Activated T-cell treated with anti-CD3 and anti-CD28 coated beads, Interleukin-2, amount 50 U/mL, for 4 hours (primary cell): ENCODE results near the gene MSRB1. TPM values are rescaled to one million over a fixed set of nuclear protein-coding genes. Genes with fewer than 3 reads are reported as not detected.

Experiments
- ATAC-seq, 2 donors: fragments of 200-7000 bp; cut with Tn5 transposase; one replicate each; pipeline ENCODE4 v1.10.0; 2021
- DNase-seq: peaks from one replicate; pipeline ENCODE4 v3.0.0-alpha.2; 2020
- H3K27me3 Mint-ChIP-seq: one replicate; pipeline ENCODE4 v1.8.0; 2021; ENCODE audit warnings: low read depth, mixed read lengths
- H3K36me3 Mint-ChIP-seq: one replicate; pipeline ENCODE4 v1.8.0; 2022; ENCODE audit warnings: mixed read lengths; ENCODE audit not compliant: insufficient read depth
- H3K4me1 Mint-ChIP-seq: one replicate; pipeline ENCODE4 v1.8.0; 2021; ENCODE audit warnings: low read depth, mixed read lengths
- H3K4me3 Mint-ChIP-seq: one replicate; pipeline ENCODE4 v1.8.0; 2021; ENCODE audit warnings: mild to moderate bottlenecking, moderate library complexity, mixed read lengths
- H3K9me3 Mint-ChIP-seq: one replicate; pipeline ENCODE4 v1.8.0; 2021; ENCODE audit warnings: mixed read lengths
- total RNA-seq, 3 donors: library from RNA; stranded (reverse); gene quantifications; one replicate each; pipeline ENCODE4 v1.2.1, GENCODE V29; 2021

MSRB1 gene
- total RNA-seq, 3 donors from 2014 or later = 16.8 to 19.4 (median 17.6) TPM

GRCh38 chr16:1913327-1914083 is 29.5 kb downstream of the MSRB1 start:
- Mint-ChIP-seq H3K4me3 (no peak overlapping the region), H3K9me3 (no peaks in the 10 kb centered on the region), H3K36me3 (no peaks in the 10 kb centered on the region), H3K4me1 (no peaks in the 10 kb centered on the region), H3K27me3 (peaks cover 43% of the 10 kb centered on the region)
- ATAC-seq = no peak
- no peak for DNase-seq

GRCh38 chr16:1912215-1912543 is 30.8 kb downstream of the MSRB1 start:
- Mint-ChIP-seq H3K36me3 (no peaks in the 10 kb centered on the region), H3K4me3 (no peak overlapping the region), H3K27me3 (peaks cover 39% of the 10 kb centered on the region), H3K4me1 (no peaks in the 10 kb centered on the region), H3K9me3 (no peaks in the 10 kb centered on the region)
- DNase-seq = no peak
- no peak for ATAC-seq

- Mint-ChIP-seq H3K27me3 (peaks cover 37% of the 10 kb centered on the region), H3K4me1 (no peaks in the 10 kb centered on the region), H3K36me3 (no peaks in the 10 kb centered on the region), H3K9me3 (no peaks in the 10 kb centered on the region), H3K4me3 (no peak overlapping the region)
- no peak for DNase-seq
- no peak for ATAC-seq
Observed at GRCh38 chr16:1911467-1912214, 31.4 kb downstream of the MSRB1 start.

GRCh38 chr16:1909561-1910231 is 33.3 kb downstream of the MSRB1 start:
- no peak overlapping the region for H3K4me3 Mint-ChIP-seq

GRCh38 chr16:1908983-1909382 is 34.0 kb downstream of the MSRB1 start:
- no peak overlapping the region for H3K4me3 Mint-ChIP-seq
- H3K4me1 Mint-ChIP-seq = no peaks in the 10 kb centered on the region
- DNase-seq = no peak
- H3K36me3 Mint-ChIP-seq = no peaks in the 10 kb centered on the region
- no peaks in the 10 kb centered on the region for H3K9me3 Mint-ChIP-seq
- no peak for ATAC-seq
- peaks cover 21% of the 10 kb centered on the region for H3K27me3 Mint-ChIP-seq

More at GRCh38 chr16:1909561-1910231, 33.3 kb downstream of the MSRB1 start:
- no peaks in the 10 kb centered on the region for H3K4me1 Mint-ChIP-seq
- DNase-seq (no peak), ATAC-seq (no peak)
- no peaks in the 10 kb centered on the region for H3K36me3 Mint-ChIP-seq
- H3K9me3 Mint-ChIP-seq = no peaks in the 10 kb centered on the region
- H3K27me3 Mint-ChIP-seq = peaks cover 27% of the 10 kb centered on the region

- Mint-ChIP-seq H3K4me3 (no peak overlapping the region), H3K4me1 (no peaks in the 10 kb centered on the region), H3K27me3 (peaks cover 21% of the 10 kb centered on the region), H3K9me3 (no peaks in the 10 kb centered on the region), H3K36me3 (no peaks in the 10 kb centered on the region)
- ATAC-seq = no peak
- no peak for DNase-seq
Observed at GRCh38 chr16:1908184-1908583, 34.8 kb downstream of the MSRB1 start.

GRCh38 chr16:1907226-1907860 is 35.7 kb downstream of the MSRB1 start:
- Mint-ChIP-seq H3K36me3 (no peaks in the 10 kb centered on the region), H3K9me3 (no peaks in the 10 kb centered on the region), H3K4me1 (no peaks in the 10 kb centered on the region), H3K27me3 (peaks cover 16% of the 10 kb centered on the region), H3K4me3 (no peak overlapping the region)
- no peak for DNase-seq
- no peak for ATAC-seq

GRCh38 chr16:1906846-1907165 is 36.2 kb downstream of the MSRB1 start:
- Mint-ChIP-seq H3K4me1 (no peaks in the 10 kb centered on the region), H3K36me3 (no peaks in the 10 kb centered on the region), H3K9me3 (no peaks in the 10 kb centered on the region), H3K27me3 (peaks cover 16% of the 10 kb centered on the region), H3K4me3 (no peak overlapping the region)
- DNase-seq (no peak), ATAC-seq (no peak)

- H3K27me3 Mint-ChIP-seq = peaks cover 16% of the 10 kb centered on the region
- no peak for ATAC-seq
- H3K4me1 Mint-ChIP-seq = no peaks in the 10 kb centered on the region
Observed at GRCh38 chr16:1906055-1906845, 36.7 kb downstream of the MSRB1 start.

GRCh38 chr16:1903845-1904840 is 38.9 kb downstream of the MSRB1 start:
- Mint-ChIP-seq H3K4me1 (no peaks in the 10 kb centered on the region), H3K4me3 (no peak overlapping the region), H3K36me3 (no peaks in the 10 kb centered on the region), H3K9me3 (no peaks in the 10 kb centered on the region), H3K27me3 (peaks cover 16% of the 10 kb centered on the region)
- DNase-seq (no peak), ATAC-seq (no peak)

More at GRCh38 chr16:1906055-1906845, 36.7 kb downstream of the MSRB1 start:
- Mint-ChIP-seq H3K4me3 (no peak overlapping the region), H3K36me3 (no peaks in the 10 kb centered on the region), H3K9me3 (no peaks in the 10 kb centered on the region)
- no peak for DNase-seq

GRCh38 chr16:1903220-1903574 is 39.8 kb downstream of the MSRB1 start:
- Mint-ChIP-seq H3K36me3 (no peaks in the 10 kb centered on the region), H3K4me1 (no peaks in the 10 kb centered on the region), H3K9me3 (no peaks in the 10 kb centered on the region), H3K27me3 (peaks cover 15% of the 10 kb centered on the region), H3K4me3 (no peak overlapping the region)
- DNase-seq = no peak
- no peak for ATAC-seq

GRCh38 chr16:1902547-1903219 is 40.3 kb downstream of the MSRB1 start:
- no peak overlapping the region for H3K4me3 Mint-ChIP-seq
- no peaks in the 10 kb centered on the region for H3K4me1 Mint-ChIP-seq
- no peak for ATAC-seq
- H3K9me3 Mint-ChIP-seq = no peaks in the 10 kb centered on the region
- H3K36me3 Mint-ChIP-seq = no peaks in the 10 kb centered on the region
- H3K27me3 Mint-ChIP-seq = peaks cover 15% of the 10 kb centered on the region
- no peak for DNase-seq

GRCh38 chr16:1900452-1900774 is 42.6 kb downstream of the MSRB1 start:
- ATAC-seq = no peak
- H3K36me3 Mint-ChIP-seq = no peaks in the 10 kb centered on the region
- H3K4me3 Mint-ChIP-seq = no peak overlapping the region
- no peaks in the 10 kb centered on the region for H3K4me1 Mint-ChIP-seq
- H3K9me3 Mint-ChIP-seq = no peaks in the 10 kb centered on the region
- no peak for DNase-seq
- H3K27me3 Mint-ChIP-seq = peaks cover 12% of the 10 kb centered on the region
